Heart left ventricle (tissue), 16 donors: ENCODE data around the gene CCNL2. TPM values are rescaled to one million over a fixed set of nuclear protein-coding genes. Genes with fewer than 3 reads are reported as not detected.

Source experiments
- ATAC-seq, 4 donors: fragments of 200-7000 bp; cut with Tn5 transposase; one replicate each; pipeline ENCODE4 v1.9.1; 2020 to 2022; ENCODE audit warnings: moderate library complexity in 4 of 4, mild to moderate bottlenecking in 3 of 4, moderate number of reproducible peaks in 1 of 4
- DNase-seq, 5 donors: peaks; one replicate each; pipeline ENCODE4 v3.0.0-alpha.2; 2020
- H3K27ac ChIP-seq, 12 donors: fragments of 200-600 bp; sonication (generic) in 4 of 12; one replicate each; pipeline versions ENCODE4 v1.5.0 to v1.8.0; 2016 to 2022; ENCODE audit warnings: mild to moderate bottlenecking in 2 of 12
- H3K27me3 ChIP-seq, 9 donors: fragments of 200-600 bp; sonication (generic) in 2 of 9; one replicate each; pipeline versions ENCODE4 v1.5.1 to v1.8.0; 2016 to 2022; ENCODE audit warnings: mild to moderate bottlenecking in 3 of 9
- H3K36me3 ChIP-seq, 9 donors: fragments of 200-600 bp; sonication (generic) in 2 of 9; one replicate each; pipeline versions ENCODE4 v1.5.0 to v1.8.0; 2018 to 2022; ENCODE audit warnings: mild to moderate bottlenecking in 2 of 9
- H3K4me1 ChIP-seq, 12 donors: fragments of 200-600 bp; sonication (generic) in 4 of 12; one replicate each; pipeline versions ENCODE4 v1.5.0 to v1.8.0; 2016 to 2022; ENCODE audit warnings: mild to moderate bottlenecking in 3 of 12
- H3K4me3 ChIP-seq, 12 donors: fragments of 200-600 bp; sonication (generic) in 4 of 12; one replicate each; pipeline versions ENCODE4 v1.5.0 to v1.8.0; 2017 to 2022; ENCODE audit warnings: mild to moderate bottlenecking in 9 of 12, moderate library complexity in 4 of 12
- H3K9me3 ChIP-seq, 12 donors: fragments of 200-600 bp; sonication (generic) in 4 of 12; one replicate each; pipeline versions ENCODE4 v1.5.0 to v1.8.0; 2016 to 2022; ENCODE audit warnings: mild to moderate bottlenecking in 1 of 12
- CTCF ChIP-seq, 12 donors: fragments of 200-600 bp; sonication (generic) in 4 of 12; IDR thresholded peaks; one replicate each; pipeline versions ENCODE4 v1.5.0 to v1.8.0; 2018 to 2022; ENCODE audit warnings: antibody characterized with exemption in 12 of 12, mild to moderate bottlenecking in 5 of 12
- POLR2A ChIP-seq, 2 donors: fragments of 450-650 bp; IDR thresholded peaks; one replicate each; pipeline ENCODE4 v1.6.1; 2017; ENCODE audit warnings: antibody characterized with exemption in 2 of 2, mild to moderate bottlenecking in 2 of 2, moderate library complexity in 2 of 2
- WGBS, 4 donors: extraction: QIAGEN DNeasy Blood & Tissue Kit in 2 of 4; methylation state at CpG; one replicate each; pipeline versions ENCODE4 v1.1.5 to v1.1.7; 2013 to 2018; 5-methylcytosine and 5-hydroxymethylcytosine counted together
- intact Hi-C, 10 donors: fragments of 100-400 bp; cut with DNase I; formaldehyde crosslinking; loops; one replicate each; pipeline versions ENCODE4 v1.11.1 to v1.14.2; 2022
- polyA plus RNA-seq, 2 donors: library from polyadenylated mRNA; stranded (reverse); fragments of 200-250 nt; gene quantifications; one replicate each; pipeline ENCODE4 v1.2.3, GENCODE V29; 2013
- total RNA-seq, 9 donors: library from RNA; depleted of rRNA in 2 of 9; stranded (reverse); fragments of >200 nt in 2 of 9; fragmentation: NEBNext Ultra II Directional in 3 of 9; extraction: Animal tissue kit (Norgen Biotek cat#: 25700) in 3 of 9; gene quantifications; one replicate each; pipeline versions ENCODE4 v1.1.0 to v1.2.4, GENCODE V29; 2016 to 2023
- donor health status: ischemic (EF 13 %, LVEDD 7.1; RV severe dilation, severe dysfunction).
- donor health status: healthy with polysubstance abuse.
- donor health status: DM: no; HTN: yes; CAD: no.
- donor health status: DM: no; HTN: no; CAD: no.
- donor health status: ischemic (EF 25% LVEDD 6.9; RV normal size, moderate dysfunction).
- donor health status: ischemic (EF 25% LVEDD 5.7; RV mildly dilated, moderate dysfunction).
- donor health status: healthy.
- donor health status: DM: yes; HTN: yes; CAD: no.
- donor health status: ischemic (EF 35%, LVEDD 5.7; RV mildly dilated, moderate dysfunction).
- donor health status: nonischemic (EF 11% LVEDD 7.7; RV severe dilation, severe dysfunction).
- donor health status: DM: yes; HTN: yes; CAD: no.
- donor health status: PGD.
- donor health status: ischemic (EF 29% LVEDD 5.4; RV normal size, mild dysfunction).
- donor health status: nonischemic (EF 23%, LVEDD 6.1; RV moderate dilation, normal function).

The CCNL2 gene
- total and polyA plus RNA-seq, 11 donors, result 35.4 to 87.8 (median 50.7) TPM

GRCh38 chr1:1343811-1344421, 55.2 kb downstream of the CCNL2 start:
- intact Hi-C loops, result no loop called here
- H3K9me3 ChIP-seq, result no peaks in the 10 kb centered on the region
- TF ChIP-seq POLR2A (IDR thresholded peaks at IDR 0.05) (no peak), CTCF (IDR thresholded peaks at IDR 0.05) (no peak)
- no peak overlapping the region for H3K4me3 ChIP-seq
- H3K27ac ChIP-seq, result peak overlapping the region in 1 of 12 donors; percentile 2
- peaks cover 0 to 27% (median 21%) of the 10 kb centered on the region in 9 donors for H3K36me3 ChIP-seq
- DNase-seq, result no peak
- WGBS, 4 donors, result 73 to 91% (median 84%) methylated on average over 15 to 24 of the region's 24 CpGs
- H3K27me3 ChIP-seq, result no peaks in the 10 kb centered on the region
- ATAC-seq, result no peak
- peaks cover 3 to 59% (median 35%) of the 10 kb centered on the region in 12 donors for H3K4me1 ChIP-seq

DNA sequence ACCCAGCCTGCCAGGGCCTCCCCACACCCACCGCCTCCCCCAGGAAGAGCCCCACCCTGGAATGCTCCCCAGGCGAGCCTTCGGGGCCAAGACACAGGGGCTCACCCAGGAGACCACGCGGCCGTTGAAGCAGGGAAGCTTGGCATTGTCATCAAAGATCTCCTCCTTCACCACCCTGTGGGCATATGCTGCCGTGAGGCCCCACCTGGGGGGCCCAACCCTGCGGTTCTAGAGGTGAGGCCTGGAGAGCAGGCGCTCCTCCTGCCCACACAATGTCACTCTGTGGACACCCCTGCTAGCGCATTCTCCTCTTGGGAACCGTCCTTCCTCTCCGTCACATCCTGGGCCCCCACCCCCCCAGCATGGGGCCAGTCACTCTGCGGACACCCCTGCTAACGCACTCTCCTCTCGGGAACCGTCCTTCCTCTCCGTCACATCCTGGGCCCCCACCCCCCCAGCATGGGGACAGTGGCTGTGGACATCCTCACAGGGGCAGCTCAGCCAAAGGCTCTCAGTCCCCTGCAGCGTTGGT, 56.5 kb downstream of the CCNL2 start:
- WGBS, 4 donors, result 78 to 86% (median 84%) methylated on average over 17 to 18 of the region's 18 CpGs
- Histone ChIP-seq H3K27ac (no peak overlapping the region), H3K9me3 (no peaks in the 10 kb centered on the region), H3K36me3 (peaks cover 0 to 40% (median 33%) of the 10 kb centered on the region in 9 donors), H3K4me1 (peaks cover 0 to 48% (median 29%) of the 10 kb centered on the region in 12 donors), H3K4me3 (no peak overlapping the region), H3K27me3 (no peaks in the 10 kb centered on the region)
- ATAC-seq (no peak), DNase-seq (no peak)
- TF ChIP-seq CTCF (IDR thresholded peaks at IDR 0.05) (no peak), POLR2A (IDR thresholded peaks at IDR 0.05) (no peak)
- intact Hi-C loops, result no loop called here

GRCh38 chr1:1342061-1342562, 57.0 kb downstream of the CCNL2 start:
- Histone ChIP-seq H3K27ac (no peak overlapping the region), H3K9me3 (no peaks in the 10 kb centered on the region), H3K4me1 (peaks cover 0 to 42% (median 24%) of the 10 kb centered on the region in 12 donors), H3K4me3 (no peak overlapping the region), H3K27me3 (no peaks in the 10 kb centered on the region), H3K36me3 (peaks cover 0 to 45% (median 34%) of the 10 kb centered on the region in 9 donors)
- TF ChIP-seq CTCF (IDR thresholded peaks at IDR 0.05) (no peak), POLR2A (IDR thresholded peaks at IDR 0.05) (no peak)
- DNase-seq (no peak), ATAC-seq (no peak)
- 84 to 95% (median 95%) methylated on average over 6 to 28 of the region's 28 CpGs for WGBS, 4 donors
- intact Hi-C loops, result no loop called here

GRCh38 chr1:1341549-1342021, 57.5 kb downstream of the CCNL2 start:
- Histone ChIP-seq H3K27me3 (no peaks in the 10 kb centered on the region), H3K9me3 (no peaks in the 10 kb centered on the region), H3K4me3 (no peak overlapping the region), H3K36me3 (peaks cover 0 to 50% (median 39%) of the 10 kb centered on the region in 9 donors), H3K27ac (no peak overlapping the region), H3K4me1 (peaks cover 0 to 37% (median 19%) of the 10 kb centered on the region in 12 donors)
- DNase-seq (no peak), ATAC-seq (no peak)
- no peak for TF ChIP-seq CTCF (IDR thresholded peaks at IDR 0.05)
- TF ChIP-seq POLR2A (IDR thresholded peaks at IDR 0.05), result no peak
- intact Hi-C loops, result no loop called here
- 93 to 95% (median 94%) methylated on average over 7 to 17 of the region's 17 CpGs for WGBS, 4 donors
